GM19035 (cell line): Measurements from ENCODE around the gene TF.

Experiments used
- ATAC-seq: cut with Tn5 transposase; IDR thresholded peaks from one replicate; pipeline ENCODE4 v1.9.1; 2021; ENCODE audit not compliant: unreplicated experiment

The TF gene

DNA sequence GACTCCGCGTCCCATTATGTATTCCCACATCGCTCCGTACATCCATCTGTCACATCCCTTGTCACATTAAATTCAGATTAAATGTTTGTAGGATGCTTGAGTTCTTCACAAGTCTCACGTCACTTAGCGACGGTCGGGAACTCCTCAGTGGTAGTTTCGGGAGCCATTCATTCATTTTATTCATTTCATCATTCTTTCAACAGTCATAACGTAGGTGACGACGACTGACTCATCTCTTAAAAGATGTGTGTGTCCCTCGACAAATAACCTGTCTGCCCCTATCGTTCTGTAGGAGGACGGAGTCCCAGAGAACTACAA lies 59.1 kb downstream of the TF start:
- ATAC-seq, result no peak

DNA sequence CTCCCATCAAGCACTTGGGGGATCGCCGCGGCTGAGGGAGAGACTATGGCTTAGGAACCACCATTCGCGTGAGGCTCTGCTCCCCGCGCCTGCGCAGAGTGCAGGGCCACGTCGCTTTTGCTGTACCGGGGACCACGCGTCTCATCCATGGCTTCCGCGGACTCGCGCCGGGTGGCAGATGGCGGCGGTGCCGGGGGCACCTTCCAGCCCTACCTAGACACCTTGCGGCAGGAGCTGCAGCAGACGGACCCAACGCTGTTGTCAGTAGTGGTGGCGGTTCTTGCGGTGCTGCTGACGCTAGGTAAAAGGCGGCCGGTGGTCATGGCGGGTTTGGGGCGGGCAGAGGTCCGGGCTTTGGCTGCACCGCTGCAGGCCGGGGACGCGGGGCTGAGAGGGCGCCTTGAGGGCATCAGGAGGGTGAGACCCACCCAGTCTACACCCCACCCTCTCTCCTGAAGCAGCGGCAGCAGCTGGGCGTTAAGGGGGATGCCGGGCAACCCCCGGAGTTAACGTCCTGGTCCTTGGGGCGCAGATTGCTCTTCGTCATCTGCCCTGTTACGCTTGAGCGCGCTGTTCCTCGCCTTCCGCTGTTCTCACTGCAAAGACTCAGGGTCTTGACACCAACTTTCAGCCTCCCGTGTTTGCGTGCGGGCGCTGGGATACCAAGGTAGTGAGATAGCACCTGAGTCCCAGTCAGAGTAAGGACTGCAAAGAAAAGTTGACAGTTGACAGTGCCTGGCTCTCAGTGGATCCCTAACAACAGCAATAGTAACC lies 59.7 kb downstream of the TF start, which contains the start of gene SRPRB:
Gene SRPRB, plus strand, starts transcription at position 114 of the 774 bp plus-strand sequence. Its CDS starts 34 bp downstream, at position 148.
- peak; percentile 99 for ATAC-seq

DNA sequence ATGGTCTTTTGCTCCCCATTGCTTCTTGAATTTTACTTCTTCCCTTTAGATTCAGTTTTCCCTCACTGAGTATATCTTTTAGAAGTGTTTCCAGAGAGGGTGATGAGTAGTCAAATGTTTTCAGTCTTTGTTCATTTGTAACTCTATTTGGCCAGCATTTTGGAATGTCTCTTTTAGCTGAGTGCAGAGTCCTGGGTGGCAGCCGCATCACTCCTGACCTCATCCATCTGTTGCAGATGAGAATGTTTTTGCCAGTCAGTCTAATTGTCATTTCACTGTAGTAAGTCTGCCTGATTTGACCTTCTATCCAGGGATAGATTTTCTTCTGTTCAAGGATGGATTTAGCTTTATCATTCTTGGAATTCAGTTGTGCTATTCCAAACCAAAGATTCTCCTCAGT lies 66.7 kb downstream of the TF start:
- ATAC-seq, result no peak

DNA sequence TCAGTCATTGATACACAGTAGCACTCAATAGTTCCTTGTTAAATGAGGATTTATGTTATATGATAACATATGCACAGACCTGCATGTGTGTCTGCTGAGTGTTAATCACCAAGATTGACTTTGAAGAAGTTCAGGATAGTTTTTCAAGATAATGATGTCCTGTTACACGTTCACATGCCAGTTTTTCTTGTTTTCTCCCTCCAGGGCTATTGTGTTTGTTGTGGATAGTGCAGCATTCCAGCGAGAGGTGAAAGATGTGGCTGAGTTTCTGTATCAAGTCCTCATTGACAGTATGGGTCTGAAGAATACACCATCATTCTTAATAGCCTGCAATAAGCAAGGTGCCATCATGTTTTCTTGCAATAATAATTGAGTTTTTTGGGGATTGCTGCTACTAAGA lies 69.2 kb downstream of the TF start:
- ATAC-seq, result no peak

DNA sequence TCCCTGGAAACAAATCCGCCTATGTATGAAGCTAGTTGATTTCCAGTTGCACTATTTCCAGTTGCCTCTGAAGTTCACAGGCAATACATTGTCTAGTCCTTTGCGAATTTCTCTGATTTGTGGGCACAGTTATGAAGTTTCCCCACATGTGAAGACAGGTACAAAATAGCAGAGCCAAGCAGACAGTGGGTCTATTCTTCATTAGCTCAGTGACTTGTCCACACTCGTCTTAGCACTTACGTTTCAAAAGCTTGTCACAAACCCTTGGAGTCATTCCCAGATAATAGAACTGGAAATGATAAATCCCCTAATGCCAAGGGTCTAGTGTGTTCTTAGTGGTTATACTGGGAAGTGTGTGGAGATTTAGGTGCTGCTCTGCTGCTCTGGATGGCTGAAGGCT lies 73.9 kb downstream of the TF start:
- no peak for ATAC-seq

DNA sequence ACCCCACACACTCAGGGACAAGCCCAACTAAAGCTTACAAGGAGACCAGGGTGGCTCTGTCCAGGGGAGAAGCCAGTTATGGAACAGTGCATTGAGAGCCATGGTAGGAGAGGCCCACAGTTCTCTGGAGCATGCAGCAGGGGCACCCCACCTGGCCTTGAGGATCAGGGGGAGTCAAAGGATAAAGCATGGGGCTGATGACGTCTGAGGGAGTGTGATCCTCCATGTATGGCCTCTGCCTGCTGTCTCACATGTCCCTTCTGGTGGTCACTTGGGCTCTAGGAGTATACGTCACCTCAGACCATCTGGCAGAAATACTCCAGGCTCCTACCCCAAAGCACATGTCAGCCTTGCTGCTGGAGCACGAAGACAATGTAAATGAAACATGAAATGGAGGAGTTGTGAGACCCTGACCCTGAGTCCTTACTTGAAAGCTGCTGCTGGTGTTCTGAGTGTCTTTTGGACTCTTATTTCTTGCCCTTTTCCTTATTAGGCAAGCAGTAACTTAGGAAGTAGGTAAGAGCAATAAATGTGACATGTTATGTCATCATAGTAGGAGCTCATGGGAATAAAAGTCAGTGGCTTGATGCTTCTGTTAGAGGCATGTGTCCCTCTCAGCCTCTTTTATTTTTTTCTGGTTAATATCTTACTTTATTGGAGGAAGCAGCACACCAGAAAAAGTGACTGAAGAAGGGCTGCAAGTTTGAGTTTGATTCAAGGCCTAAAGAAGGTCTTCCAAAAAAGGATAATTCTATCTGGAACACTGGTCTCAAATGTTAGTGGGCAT lies 74.9 kb downstream of the TF start:
- ATAC-seq, result no peak

DNA sequence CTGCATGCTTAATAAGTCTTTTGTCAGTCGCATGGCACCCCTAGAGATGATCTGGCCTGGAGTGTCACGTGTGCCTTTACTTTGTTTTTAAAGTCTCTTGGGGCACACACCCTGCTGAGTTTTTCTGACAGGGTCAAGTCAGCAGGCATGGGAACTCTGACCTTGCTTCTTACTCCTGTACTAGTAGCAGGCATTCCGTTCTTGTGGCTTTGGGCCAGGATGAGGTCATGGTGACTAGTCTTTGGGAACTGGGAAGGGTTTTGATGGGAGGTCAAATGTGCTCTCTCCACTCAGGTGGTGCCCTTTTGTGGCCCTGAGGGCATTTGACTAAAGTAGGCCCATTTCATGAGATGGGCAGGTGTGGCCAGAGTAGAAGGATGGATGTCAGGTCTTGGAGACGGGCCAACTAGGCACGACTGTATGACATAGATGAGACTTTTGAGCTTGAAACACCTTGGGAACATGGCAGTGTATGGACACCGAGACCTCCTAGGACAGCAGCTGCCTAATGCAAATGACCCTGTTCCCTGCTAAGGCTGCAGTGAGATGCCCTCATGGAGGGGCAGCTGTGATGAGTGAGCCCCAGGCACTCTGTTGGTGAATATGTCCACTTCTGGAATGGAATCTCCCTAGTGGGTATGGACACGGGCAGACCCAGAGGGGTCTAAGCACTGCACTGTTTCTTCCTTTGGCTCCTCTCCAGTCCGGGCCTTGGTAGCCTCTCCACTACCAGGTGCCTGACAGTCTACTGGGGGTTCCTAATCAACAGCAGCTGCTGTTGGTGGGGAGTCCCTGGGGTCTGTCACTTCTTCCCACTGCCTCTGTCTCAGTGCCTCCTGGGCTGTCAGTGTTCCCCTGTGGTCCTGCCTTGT lies 75.8 kb downstream of the TF start:
- no peak for ATAC-seq

DNA sequence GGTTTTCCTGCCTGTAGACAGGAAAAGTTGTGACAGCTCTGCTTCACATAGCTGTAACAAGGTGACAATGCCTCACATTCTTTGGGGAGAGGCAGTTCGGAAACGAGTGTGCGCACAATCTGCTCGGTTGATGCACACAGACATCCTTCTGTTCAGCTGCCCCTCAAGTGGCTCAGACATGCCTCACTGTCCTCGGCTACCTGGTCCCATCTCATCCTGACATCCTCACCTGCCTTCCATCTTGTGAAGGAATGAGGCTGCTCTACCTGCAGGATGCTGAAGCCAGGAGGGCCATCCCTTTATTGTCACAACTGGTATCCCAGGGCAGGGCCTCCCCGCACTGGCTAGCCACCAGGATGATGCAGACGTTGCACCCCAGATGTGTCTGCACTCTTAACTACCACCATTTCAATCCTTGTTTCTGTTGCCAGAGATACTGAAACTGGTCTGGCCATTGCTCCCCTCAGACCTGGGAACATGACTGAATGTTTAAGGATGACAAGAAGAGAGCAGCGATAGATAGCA lies 78.8 kb downstream of the TF start:
- no peak for ATAC-seq

DNA sequence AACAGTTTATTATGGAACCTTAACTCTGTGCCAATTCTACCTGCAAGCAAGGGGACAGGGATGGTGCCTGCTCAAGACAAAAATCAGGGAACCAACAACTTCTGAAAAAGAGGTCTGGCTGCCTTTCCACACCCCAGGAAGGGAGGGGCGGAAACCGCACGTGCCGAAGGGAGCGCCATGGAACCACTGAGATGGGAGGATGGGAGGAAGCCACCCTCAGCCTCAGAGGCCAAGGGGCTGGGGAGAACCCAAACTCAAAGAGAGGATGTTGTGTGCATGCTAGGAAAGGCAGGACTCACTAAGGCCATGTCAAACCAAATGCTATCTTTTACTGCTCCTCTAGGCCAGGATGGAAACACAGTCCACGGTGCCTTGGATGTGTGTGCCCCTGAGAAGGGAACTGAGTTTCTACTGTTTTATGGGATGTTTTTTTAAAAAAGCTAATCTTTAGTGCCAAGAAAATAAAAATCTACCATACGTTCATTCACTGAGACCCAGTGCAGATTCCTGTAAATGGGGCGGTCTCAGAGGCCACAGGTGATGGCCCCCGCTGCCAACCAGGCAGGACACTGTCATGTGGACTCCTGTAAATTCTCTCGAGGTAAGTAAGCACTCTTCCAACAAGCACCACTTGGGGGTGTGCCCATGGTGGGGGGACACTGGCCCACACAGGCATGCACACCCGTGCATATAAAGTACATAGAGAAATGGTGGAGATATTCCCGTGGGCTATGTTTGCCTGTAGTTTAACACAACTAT lies 80.0 kb downstream of the TF start:
- ATAC-seq, result no peak

DNA sequence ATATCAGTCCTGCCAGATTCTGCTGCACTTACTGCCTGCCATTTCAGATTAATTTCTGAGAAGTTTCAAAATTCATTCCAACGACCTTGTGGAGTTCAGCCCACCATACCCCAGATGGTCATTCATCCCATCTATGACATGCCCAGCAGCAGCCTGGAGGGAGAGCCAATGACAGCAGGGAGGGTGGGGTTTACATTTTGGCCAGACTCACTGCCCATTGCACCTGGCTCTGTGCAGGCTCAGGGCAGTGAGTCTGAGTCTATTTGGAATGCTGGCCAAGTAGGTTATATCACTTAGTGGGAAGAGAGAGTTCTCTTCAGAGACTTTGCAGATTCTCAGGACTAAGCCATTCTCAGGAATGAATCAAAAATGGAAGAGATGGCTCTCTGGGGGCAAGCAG lies 80.9 kb downstream of the TF start:
- no peak for ATAC-seq

DNA sequence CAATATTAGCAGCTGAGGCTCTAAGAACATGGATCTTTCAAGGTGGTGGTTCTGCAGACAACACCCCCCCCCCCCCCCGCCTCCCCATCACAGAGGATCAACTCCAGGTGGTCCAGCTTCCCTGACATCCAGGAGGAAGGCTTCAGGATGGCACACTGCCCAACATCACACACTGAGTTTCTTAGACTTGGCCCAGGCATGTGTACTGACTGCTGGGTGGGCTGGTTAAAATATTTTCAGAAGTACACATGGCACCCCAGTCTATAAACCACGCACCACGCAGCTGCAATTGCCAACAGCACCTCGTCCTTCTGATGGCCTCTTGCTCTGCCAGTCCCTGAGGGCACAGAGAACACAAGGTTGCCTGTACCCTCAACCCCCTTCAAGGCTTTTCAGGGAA lies 81.5 kb downstream of the TF start:
- no peak for ATAC-seq

DNA sequence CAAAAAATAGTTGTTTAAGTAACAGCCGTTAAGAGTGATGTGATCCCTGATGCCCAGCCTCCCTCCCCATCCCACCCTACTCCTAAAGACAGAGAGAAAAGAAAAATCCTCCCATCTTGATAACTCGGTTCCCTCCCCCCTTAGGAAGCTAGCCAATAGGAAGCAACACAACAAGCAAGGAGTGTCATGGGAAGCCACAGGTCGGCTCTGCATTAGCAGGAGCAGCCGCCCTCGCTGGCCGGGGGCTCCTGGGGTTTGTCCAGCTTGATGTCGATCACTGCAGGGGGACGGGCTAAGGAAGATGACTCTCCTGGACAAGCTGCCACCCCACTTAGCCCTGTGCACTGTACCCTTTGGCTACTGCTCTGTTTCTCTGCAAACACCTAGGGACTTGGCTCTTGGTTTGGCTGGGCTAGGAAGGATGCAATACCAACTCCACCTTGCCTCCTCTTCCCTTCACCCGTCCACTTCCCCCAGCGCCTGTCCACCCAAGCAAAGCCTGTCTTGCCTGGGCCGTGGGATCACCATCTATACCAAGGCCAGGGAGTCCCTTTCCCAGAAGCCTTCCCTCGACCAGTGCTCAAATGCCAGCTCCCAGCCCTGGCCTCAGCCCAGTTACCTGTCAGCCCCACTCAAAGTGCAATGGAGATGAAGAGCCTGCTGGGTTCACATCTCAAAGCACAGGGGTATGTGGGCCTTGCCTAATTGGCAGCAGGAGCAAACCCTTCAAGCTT lies 82.5 kb downstream of the TF start:
- ATAC-seq, result no peak

DNA sequence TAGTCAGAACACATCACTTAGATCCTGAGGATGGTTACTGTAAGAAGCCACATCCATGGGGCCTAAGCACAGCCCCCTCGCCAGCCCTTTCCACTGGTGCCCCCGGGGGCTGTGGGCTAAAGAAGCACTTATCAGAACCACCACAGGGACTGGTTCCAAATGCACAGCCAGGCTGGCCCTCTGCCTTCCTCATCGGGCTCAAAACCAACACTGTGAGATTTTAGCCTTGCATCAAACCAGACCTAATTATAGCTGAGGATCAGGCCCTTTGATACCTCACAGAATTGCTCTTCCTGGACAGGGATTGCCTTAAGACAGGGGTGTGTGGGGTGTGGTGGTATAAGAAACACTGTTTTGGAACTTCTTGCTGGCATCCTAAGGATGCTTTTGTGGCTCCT lies 83.1 kb downstream of the TF start:
- no peak for ATAC-seq

DNA sequence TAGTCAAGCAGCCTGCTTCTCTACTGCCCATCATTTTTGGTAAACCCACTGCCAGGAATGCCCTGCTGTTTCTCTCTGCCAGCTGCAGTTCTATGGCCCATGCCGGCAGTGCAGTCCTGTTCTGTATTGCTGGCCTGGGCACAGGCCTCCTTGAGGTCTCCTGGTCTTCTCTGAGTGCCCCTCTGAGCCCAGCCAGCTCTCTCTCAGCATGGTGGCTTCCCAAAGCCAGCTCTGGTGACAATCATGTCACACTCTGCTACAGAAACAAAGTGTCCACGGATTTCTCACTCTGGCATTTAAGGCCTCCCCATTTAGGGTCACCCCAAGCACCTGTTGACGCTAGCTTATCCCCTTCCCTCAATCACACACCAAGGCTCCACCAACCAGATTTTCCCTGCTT lies 83.9 kb downstream of the TF start:
- ATAC-seq, result no peak

DNA sequence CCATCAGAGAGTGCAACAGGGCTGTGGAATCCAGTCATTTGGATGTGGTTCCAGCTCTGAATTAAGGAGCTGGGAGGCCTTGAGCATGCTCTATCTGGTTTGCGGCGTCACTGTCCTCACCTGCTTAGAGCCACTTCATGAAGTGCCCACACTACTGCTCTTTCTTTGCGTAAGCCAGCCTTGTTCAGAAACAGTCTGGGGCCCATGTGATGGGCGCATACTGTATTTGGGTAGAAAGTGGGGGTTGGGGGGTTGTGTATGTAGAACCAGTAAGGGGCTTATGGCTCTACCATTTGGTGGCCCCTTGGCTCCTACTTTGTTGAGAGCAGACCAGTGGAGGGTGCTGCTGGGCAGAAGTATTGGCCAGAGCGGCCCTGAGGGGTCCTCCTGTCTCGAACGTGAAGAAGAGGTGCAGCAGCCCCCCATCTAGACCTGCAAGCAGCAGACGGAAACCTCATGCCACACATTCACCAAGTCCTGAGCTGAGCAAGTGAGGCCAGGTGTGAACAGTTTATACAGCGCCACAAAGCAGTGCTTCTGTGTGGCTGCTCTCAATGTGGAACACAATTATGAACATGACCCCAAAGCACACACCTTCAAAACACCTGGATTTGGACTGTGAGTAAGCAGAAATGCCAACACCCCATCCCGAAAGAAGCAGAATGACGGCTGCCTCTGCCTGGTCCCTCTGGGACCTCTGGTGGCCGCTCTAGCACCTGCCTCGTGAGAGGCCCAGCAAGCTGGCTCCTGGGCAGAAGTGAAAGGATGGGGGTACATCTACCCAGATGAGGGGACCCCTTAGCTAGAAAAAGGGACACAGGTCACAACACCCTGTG lies 86.0 kb downstream of the TF start:
- ATAC-seq, result no peak

DNA sequence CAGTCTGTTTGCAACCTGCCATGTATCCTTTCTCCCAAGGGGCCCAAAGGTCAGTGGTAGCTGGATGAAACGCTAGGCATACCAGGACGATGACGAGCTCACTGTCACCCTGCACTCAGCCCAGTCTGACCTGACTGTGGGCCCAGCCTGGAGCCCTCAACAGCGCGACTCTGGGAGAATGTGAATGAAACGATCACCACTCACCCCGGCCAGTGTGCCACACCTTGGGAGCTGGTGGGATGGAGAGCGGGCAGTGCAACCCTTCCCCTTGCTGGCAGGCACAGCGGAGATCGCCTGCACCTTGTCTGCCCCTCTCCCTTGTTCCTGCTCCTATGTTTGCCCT lies 86.6 kb downstream of the TF start:
- ATAC-seq, result no peak

DNA sequence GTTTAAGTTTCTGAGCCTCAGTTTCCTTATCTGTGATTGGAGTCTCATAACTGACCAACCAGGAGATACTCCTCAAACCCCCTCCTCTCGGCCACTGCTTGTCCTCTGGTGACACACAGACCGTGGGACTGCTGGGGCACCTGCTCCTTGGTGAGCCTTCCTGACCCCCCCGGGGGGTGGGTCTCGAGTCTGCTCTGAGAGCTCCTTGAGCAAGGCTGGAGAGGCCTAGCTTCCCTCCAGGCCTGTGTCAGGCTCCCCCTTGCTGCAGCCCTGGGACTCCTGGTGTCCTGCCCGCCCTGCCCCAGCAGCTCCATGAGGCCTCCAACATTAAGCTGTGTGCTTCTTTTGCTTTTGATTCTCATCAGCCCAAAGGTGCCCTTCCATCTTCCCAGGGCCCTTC lies 87.1 kb downstream of the TF start:
- ATAC-seq, result no peak

DNA sequence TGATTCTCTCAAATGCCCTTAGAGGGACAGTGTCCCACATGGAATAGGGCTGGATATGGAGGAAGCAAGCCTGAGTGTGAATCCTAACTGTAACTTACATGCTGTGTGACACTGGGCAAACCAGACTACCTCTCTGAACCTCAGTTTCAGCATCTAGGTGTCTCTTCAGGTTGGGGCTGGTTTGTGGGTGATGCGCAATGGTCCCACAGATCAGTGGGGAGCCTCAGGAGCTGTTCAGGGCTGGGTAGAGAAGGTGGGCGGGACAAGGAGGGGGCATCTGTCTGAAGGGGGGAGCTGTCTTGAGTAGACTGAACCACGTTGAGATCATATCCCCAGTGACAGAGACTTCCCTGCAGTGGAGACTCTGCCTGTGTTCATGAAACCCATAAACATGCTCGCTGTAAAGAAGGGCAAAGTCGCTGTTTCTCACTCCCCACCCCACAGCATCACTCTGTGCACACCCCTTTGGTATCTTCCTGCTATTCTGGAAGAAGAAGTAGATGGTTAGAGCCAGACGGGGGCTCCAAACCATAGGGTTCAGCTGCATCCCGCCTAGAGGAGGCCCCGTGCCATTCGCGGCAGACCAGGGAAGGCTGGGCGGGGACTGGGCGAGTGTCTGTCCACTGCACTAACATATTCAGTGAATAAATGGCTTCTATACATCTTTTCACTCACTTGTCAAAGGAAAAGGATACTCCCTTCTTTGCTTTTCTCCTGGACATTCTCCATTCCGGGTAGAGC lies 87.9 kb downstream of the TF start:
- no peak for ATAC-seq
